Keratinocyte (primary cell): ENCODE data around the gene TMEM270.

Experiments
- CTCF ChIP-seq, 3 experiments: IDR thresholded peaks in 1 of 3; conservative IDR thresholded peaks in 1 of 3; optimal IDR thresholded peaks in 1 of 3; 2 replicates in 2 of 3; 3 replicates in 1 of 3; pipeline versions ENCODE3 to v1.5.1; 2011; ENCODE audit warnings: low read length in 3 of 3, mild to moderate bottlenecking in 3 of 3, moderate library complexity in 2 of 3, control low read depth in 1 of 3, inconsistent platforms in 1 of 3; ENCODE audit not compliant: insufficient read depth in 2 of 3; ENCODE audit errors: extremely low read depth in 1 of 3
- EZH2 ChIP-seq: IDR thresholded peaks from one replicate; pipeline ENCODE4 v1.6.1; 2012; ENCODE audit warnings: inconsistent platforms, mild to moderate bottlenecking, low read length, moderate library complexity

- no peak for TF ChIP-seq CTCF (optimal IDR thresholded peaks at IDR 0.05 in 1 of 3, IDR thresholded peaks at IDR 0.05 in 1 of 3, conservative IDR thresholded peaks at IDR 0.05 in 1 of 3; ENCODE audit: extremely low read depth in 1 of 3, insufficient read depth in 2 of 3, low read length in 3 of 3)
- no peak for TF ChIP-seq EZH2
These were observed 18.6 kb upstream of the TMEM270 start, which contains the start of gene METTL27 for GRCh38 chr7:73842067-73842976.
